GM19043 (cell line): ENCODE data around the gene COL15A1.

Experiments
- ATAC-seq: cut with Tn5 transposase; IDR thresholded peaks from one replicate; pipeline ENCODE4 v1.9.1; 2021; ENCODE audit warnings: low read depth; ENCODE audit not compliant: unreplicated experiment

The COL15A1 gene

DNA sequence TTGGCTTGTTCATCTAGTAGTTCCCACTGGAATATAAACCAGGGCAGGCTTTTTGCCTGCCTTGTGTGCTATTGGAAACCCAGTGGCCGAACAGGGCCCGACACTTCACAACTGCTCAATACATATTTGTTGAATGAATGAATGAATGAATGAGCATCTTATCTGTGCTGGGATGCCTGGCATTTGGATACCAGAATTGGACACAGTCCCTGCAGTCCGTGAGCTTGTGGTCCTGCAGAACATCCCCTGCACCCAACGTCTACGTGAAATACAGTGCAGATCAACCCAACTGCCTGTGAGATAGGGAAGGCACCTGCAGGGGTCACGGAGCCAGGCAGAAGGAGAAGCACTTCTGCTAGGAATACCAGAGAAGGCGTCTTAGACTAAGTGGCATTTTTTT, 30.0 kb upstream of the COL15A1 start:
- no peak for ATAC-seq

DNA sequence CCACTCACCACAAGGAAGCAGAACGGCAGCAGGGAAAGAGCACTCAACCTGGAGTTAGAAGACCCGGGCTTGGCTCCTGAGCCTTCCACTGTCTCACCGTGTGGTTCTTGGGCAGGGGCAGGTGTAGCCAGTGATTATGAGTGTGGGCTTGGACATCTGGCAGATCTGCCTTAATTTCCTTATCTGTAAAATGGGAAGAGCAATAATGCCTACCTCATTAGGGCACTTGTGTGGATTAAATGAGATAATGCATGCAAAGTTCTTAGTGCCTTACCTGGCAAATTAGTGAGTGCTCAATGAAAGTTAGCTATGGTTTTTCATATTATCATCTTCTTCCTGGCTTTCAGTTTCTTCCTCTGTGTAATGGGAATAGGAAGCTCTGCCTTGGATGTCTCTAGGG, 28.1 kb upstream of the COL15A1 start:
- no peak for ATAC-seq

DNA sequence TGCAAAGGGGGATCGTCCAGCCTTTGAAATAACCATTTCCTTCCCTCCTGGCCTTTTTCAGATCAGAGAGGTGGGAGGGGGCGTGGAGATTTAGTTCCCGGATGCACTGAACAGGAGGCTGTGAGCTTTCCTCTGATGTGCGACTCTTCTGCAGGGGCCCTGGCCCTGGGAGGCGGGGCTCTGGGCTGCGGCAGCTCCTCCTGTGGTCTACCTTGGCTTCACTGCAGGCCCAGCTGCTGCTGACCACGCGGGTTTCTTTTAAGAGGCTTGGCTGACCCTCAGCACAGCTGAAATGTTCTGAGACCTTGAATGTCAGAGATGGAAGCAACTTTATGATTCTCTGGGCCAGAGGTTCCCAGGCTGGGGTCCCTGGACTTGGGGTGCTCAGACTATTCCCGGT, 27.0 kb upstream of the COL15A1 start:
- ATAC-seq, result no peak

DNA sequence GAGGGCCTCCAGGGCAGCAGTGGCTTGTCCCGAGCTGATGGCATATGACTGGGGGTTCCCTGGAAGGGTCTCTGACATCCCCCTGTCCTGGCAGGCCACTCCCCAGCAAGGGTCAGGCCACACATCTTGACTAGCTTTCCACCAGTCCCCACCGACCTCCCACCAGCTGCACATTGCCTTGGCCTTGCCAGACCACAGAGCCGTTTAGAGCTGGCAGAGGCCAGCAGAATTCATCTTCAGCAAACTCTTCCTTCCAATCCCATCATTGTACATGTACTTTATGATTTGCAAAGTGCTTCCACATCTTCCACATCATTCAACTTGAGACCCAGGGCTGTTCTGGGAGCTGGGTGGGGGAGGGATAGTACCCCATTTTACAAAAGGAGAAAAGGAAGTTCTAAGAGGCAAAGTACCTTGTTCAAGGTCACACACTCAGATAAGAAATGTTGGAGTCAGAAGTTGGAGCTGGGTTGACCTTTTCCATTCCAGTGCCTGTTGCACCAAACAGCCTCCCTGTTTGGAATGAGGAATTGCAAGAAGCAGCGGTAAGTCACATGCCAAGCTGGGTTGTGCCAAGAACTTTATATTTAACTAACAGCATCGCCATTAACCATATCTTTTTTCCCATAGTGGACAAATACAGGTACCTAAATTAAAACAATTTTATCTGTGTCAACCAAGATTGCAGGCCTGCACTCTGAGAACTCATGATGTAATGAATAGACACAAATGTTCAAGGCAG, 25.8 kb upstream of the COL15A1 start:
- no peak for ATAC-seq

DNA sequence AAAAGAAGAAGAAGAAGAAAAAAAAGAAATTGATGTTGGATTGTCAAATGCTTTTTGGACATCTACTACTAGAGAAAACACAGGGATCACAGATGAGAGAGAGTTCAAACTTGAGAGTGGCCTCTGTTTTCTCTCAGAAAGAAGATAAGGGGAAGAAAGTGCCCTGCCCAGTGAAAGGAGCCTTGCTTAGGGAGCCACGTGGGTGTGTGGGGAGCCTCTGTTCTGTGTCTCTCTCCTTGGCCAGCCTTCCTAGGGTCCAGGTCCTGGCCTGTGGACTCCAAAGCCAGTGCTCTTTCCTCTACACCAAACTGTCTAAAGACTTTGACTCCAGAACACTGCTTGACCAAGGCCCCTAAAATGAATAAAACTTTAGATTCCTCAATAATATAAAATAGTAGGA, 22.0 kb upstream of the COL15A1 start:
- no peak for ATAC-seq

DNA sequence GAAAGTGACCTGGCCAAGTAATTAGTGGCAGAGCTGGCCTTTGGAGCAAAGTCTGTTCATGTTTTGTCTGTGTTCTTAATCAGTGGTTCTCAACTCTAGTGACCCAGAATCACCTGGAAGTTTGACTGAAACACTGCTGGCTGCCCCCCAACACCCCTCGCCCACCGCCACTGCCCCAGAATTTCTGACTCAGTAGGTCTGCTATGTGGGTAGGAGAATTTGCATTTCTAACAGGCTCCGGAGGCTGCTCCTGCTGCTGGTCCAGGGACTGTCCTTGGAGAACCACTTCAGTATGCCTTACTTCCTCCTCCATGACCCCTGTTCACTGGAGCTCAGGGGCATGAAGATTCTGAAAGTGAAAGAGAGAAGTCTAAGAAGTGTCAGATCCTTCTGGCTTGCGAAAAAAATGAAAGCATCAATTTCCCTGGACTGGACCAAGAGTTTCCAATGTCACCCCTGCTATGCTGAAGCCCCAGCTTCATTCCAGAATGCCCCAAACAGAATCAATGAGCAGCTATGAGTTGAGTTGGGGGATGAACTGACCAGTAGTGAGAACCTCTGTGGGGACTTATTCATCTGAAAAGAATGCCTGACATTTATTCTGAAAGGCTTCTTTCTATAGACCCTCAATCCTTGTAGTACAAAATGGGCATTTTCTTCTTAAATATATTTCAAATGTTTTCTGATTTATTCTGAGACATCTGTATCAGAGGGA, 20.8 kb upstream of the COL15A1 start:
- ATAC-seq, result no peak

- no peak for ATAC-seq
These were observed 20.1 kb upstream of the COL15A1 start for GRCh38 chr9:98923451-98924123.

- ATAC-seq, result no peak
These were observed 18.5 kb upstream of the COL15A1 start for GRCh38 chr9:98924946-98925820.

DNA sequence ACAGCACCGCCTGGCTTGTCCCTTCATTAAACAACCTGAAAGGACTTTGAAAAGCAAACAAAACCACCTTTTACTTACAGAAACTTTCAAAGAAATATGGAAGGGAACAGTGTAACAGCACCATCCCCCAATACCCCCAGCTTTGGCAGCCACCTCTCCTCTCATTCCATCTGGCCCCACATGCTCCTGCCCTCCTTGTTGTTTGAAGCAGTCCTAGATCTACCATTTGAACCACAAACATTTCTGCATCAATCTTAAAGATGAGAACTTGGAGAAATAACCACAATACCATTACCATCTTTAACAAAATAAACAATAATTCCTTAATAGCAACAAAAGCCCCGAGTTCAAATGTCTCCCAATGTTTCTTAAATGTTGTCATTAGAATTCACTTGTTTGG, 17.8 kb upstream of the COL15A1 start:
- no peak for ATAC-seq

DNA sequence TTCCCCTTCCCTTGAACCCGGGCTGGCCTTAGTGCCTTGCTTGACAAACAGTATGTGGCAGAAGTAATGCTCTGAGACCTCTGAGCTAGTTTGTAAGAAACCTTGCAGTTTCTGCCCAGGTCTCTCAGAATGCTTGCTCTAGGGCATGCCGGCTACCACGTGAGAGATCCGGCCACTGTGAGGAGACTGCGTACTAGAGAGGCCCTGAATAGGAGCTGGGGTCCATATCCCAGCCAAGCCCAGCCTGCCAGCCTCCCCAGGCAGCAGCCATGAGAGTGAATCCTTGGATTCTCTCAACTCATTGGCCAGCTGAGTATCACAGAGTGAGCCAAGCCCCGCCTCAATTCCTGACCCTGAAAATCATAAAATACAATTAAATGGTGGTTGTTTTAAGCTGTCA, 16.0 kb upstream of the COL15A1 start:
- no peak for ATAC-seq

DNA sequence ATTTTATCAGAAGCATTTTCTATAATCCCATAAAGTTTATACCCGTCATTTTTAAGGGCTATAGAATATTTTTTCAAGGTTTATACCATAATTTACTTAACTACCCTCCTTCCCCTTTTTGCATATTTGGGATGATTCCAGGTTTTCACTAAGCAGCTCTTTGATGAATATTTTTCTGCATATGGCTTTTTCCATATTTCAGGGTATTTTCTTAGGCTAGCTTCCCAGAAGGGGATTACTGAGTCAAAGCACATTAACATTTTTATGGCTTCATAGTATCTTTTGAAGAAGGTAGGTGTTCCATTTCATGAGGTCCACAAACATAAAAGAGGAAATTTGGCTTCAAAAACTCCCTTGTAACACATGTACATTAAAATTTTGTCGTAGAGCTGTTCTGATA, 14.6 kb upstream of the COL15A1 start:
- ATAC-seq, result no peak

GRCh38 chr9:98929895-98930341, 13.8 kb upstream of the COL15A1 start:
- ATAC-seq, result no peak

- no peak for ATAC-seq
These were observed 12.9 kb upstream of the COL15A1 start for GRCh38 chr9:98930792-98931191.

DNA sequence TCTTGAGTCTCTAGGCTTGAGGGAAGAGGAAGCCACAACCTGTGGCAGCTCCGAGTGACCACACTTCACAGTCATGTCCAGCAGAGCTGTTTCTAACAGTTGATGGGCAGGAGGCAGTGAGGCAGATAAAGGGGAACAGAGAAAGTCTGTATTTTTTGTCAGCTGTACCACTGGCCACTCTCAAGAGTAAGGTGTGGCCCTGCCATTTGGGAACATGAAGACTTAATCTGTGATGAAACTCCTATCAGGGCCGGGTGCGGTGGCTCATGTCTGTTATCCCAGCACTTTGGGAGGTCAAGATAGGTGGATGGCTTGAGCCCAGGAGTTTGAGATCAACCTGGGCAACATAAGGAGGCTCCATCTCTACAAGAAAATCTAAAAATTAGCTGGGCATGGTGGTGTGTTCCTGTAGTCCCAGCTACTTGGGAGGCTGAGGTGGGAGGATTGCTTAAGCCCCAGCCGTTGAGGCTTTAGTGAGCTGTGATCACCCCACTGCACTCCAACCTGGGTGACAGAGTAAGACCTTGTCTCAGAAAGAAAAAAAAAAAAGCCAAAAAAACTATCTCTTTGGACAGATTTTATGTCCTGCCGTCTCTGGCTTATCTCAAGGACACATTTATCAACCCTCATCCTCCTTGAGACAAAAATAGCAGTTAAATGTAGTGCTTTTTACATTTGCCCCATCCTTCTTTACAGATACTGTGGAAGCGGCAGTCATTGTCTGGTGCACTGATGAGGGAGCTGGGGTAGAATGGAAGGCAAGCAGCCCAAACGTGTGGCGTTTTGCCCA, 11.9 kb upstream of the COL15A1 start:
- ATAC-seq, result no peak

GRCh38 chr9:98933185-98933584, 10.5 kb upstream of the COL15A1 start:
- no peak for ATAC-seq

DNA sequence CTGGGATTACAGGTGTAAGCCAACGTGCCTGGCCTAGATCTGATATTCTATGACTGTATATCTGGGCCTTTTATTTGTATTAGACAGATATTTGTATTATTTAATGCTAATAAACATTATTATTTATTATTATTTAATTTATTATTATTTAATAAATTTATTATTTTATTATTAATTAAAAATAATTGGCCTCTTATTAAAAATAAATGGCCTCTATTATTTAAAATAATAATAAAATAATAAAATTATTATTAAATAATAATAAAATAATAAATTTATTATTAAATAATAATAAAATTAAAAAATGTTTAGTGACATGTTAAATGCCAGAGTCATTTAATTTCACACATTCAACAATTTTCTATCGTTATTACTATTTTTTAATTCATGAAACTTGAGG, 9.8 kb upstream of the COL15A1 start:
- no peak for ATAC-seq

DNA sequence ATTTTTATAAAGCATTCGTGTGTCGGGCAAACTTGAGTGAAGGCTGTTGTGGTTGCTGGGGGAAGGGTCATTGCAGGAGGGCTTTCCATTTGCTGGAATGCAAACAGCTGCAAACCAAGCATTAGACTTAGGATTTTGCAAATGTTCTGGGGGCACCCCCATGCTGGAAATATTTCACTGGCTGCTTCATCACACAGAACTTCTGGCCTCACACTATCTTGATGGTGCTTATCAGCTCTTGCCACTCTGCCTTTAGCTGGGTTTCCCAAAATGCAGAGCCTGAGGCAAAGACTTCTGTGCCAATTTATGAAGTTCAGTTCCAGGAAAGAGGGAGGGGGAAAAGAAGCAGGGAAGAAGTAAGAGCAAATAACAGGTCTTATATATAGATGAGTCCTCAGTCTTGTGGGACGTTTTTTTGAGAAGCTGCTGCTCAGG, 8.6 kb upstream of the COL15A1 start:
- ATAC-seq, result no peak

- ATAC-seq, result no peak
These were observed 3.4 kb upstream of the COL15A1 start for GRCh38 chr9:98940276-98940675.

DNA sequence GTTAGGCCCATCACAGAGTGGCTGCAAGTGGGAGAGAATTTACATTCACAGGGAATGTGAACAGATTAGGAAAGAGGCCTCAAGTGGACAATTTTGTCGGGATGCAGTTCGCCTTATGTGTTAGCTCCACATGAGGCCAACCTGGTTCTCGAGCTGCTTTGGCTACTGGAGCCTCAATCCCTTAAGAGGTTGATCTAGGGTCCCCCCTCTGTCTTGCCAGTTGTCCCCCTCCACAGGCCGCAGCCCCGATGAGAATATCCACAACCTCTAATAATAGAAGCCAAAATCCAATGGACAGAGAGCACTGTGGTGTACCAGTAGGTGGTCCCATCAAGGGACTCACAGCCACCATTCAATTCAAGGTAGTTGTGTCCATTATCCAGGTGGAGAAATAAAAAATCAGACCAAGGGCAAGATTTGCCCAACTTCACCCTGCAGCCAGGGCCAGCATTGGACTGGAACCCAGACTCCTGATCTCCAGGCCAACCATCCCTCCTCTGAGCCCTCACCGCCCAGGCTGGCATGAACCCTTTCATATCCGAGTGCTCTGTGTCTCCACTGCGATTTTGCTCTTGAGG, 1.7 kb upstream of the COL15A1 start:
- ATAC-seq, result no peak
